Hepatocyte (in vitro differentiated cells): ENCODE results near the gene SPANXN2.

Experiments
- CTCF ChIP-seq: fragments of 200-600 bp; sonication (generic); IDR thresholded peaks from 2 replicates; pipeline ENCODE4 v1.5.1; 2016; ENCODE audit warnings: antibody characterized with exemption, mild to moderate bottlenecking; ENCODE audit not compliant: poor library complexity
- EZH2 ChIP-seq: fragments of 200-600 bp; sonication (generic); IDR thresholded peaks from 2 replicates; pipeline ENCODE4 v1.6.1; 2016; ENCODE audit warnings: antibody characterized with exemption, mild to moderate bottlenecking, borderline replicate concordance
- EZH2phosphoT487 ChIP-seq: fragments of 200-600 bp; sonication (generic); IDR thresholded peaks from one replicate; pipeline ENCODE4 v1.6.1; 2018; ENCODE audit warnings: antibody characterized with exemption, mild to moderate bottlenecking, low read depth, moderate library complexity; ENCODE audit not compliant: unreplicated experiment, severe bottlenecking

GRCh38 chrX:143757887-143758286, 37.3 kb upstream of the SPANXN2 start:
- TF ChIP-seq CTCF (no peak), EZH2 (no peak), EZH2phosphoT487 (no peak)
